Activated T-helper 17 cell treated with anti-CD3 and anti-CD28 coated beads, Interleukin-2, amount 50 U/mL, for 72 hours (primary cell): Measurements from ENCODE around the gene ZNF182. TPM values are rescaled to one million over a fixed set of nuclear protein-coding genes. Genes with fewer than 3 reads are reported as not detected.

ENCODE experiments used
- total RNA-seq, 2 donors: library from RNA; stranded (reverse); gene quantifications; one replicate each; pipeline ENCODE4 v1.2.3, GENCODE V29; 2022

The ZNF182 gene
- total RNA-seq, 2 donors from 2014 or later = 5.8 to 10.1 TPM

Other genes starting within 250 kb of the ZNF182 start
- 1 to 10 TPM; 6.4 to 7.8 TPM for gene ZNF81, start 167.1 kb downstream of the ZNF182 start, total RNA-seq
- gene SPACA5, start 3.0 kb upstream of the ZNF182 start, total RNA-seq = not detected
- 1 to 10 TPM; 1.2 to 4.3 TPM for gene ZNF630, start 67.7 kb upstream of the ZNF182 start, total RNA-seq
- gene SPACA5B, start 126.6 kb upstream of the ZNF182 start, total RNA-seq = not detected
- gene SSX5, start 192.8 kb upstream of the ZNF182 start, total RNA-seq = not detected